HepG2 (cell line): Measurements from ENCODE around the gene ADAMTSL3. TPM values are rescaled to one million over a fixed set of nuclear protein-coding genes. Genes with fewer than 3 reads are reported as not detected.
A peak's percentile ranks its signal among the peaks of the same experiment; 100 is the strongest.

Source experiments
- ATAC-seq: fragments of 200-7000 bp; cut with Tn5 transposase; 3 replicates; pipeline ENCODE4 v1.9.1; 2020; ENCODE audit warnings: mild to moderate bottlenecking, moderate library complexity
- BruUV-seq: library from RNA; stranded (reverse); fragments of 400-500 nt; replicated peaks from 2 replicates; lab custom pipeline; 2021; lab: Mats Ljungman, UMichigan
- CTCF ChIA-PET: fragments of 300-600 bp; formaldehyde crosslinking; extraction: SDS; loops from one replicate; lab custom pipeline; 2021; ENCODE audit warnings: low total read pairs, inconsistent platforms, low intra/inter-chr PET ratio; lab: Yijun Ruan, JAX
- POLR2A ChIA-PET: fragments of 350-600 bp; sonication (Branson Sonifier 250); formaldehyde crosslinking; loops from one replicate; lab custom pipeline; 2020; ENCODE audit warnings: antibody characterized with exemption, inconsistent platforms; lab: Yijun Ruan, JAX
- DNase-seq: peaks from one replicate; pipeline ENCODE4 v3.0.0-alpha.2; 2015; ENCODE audit warnings: low spot score
- FAIRE-seq: peaks from 3 replicates; lab custom pipeline; 2011; peaks lifted over from hg19 to GRCh38; lab: Jason Lieb, UNC
- H2AFZ ChIP-seq: one replicate; pipeline ENCODE4 v1.6.1; 2011; ENCODE audit warnings: low read length, inconsistent platforms
- H3K27ac ChIP-seq: fragments of 300-600 bp; 3 replicates; pipeline ENCODE4 v1.8.0; 2011; ENCODE audit warnings: mixed run types, mild to moderate bottlenecking, mixed read lengths, low read length, inconsistent platforms; ENCODE audit not compliant: insufficient read depth; ENCODE audit errors: extremely low read length
- H3K27me3 ChIP-seq, 2 experiments: fragments of 200-600 bp in 1 of 2; 2 replicates in 1 of 2; 3 replicates in 1 of 2; pipeline versions ENCODE4 v1.6.0 to v1.8.0; 2011; ENCODE audit warnings: low read length in 2 of 2, mild to moderate bottlenecking in 2 of 2, moderate library complexity in 2 of 2, inconsistent platforms in 1 of 2; ENCODE audit not compliant: insufficient read depth in 2 of 2, control insufficient read depth in 1 of 2
- H3K36me3 ChIP-seq, 2 experiments: fragments of 200-600 bp in 1 of 2; replicated peaks in 1 of 2; 2 replicates in 1 of 2; 3 replicates in 1 of 2; pipeline versions ENCODE4 v1.5.1 to v1.8.0; 2011; ENCODE audit warnings: low read length in 2 of 2, inconsistent platforms in 1 of 2; ENCODE audit not compliant: insufficient read depth in 2 of 2, control insufficient read depth in 1 of 2
- H3K4me1 ChIP-seq: 2 replicates; pipeline ENCODE4 v1.5.1; 2012; ENCODE audit warnings: low read length, inconsistent platforms; ENCODE audit not compliant: insufficient read depth
- H3K4me2 ChIP-seq: 2 replicates; pipeline ENCODE4 v1.6.0; 2011; ENCODE audit warnings: low read depth, low read length, inconsistent platforms
- H3K4me3 ChIP-seq, 3 experiments: fragments of 200-600 bp in 1 of 3; sonication (generic), shearing (Covaris generic) in 1 of 3; replicated peaks in 1 of 3; 2 replicates each; pipeline ENCODE4 v1.5.1; 2011 to 2016; ENCODE audit warnings: low read length in 3 of 3, inconsistent platforms in 2 of 3, low read depth in 2 of 3, mild to moderate bottlenecking in 2 of 3, control low read depth in 1 of 3, mixed read lengths in 1 of 3; ENCODE audit not compliant: insufficient read depth in 1 of 3
- H3K79me2 ChIP-seq: one replicate; pipeline ENCODE4 v1.6.1; 2011; ENCODE audit warnings: low read length, inconsistent platforms; ENCODE audit not compliant: insufficient read depth
- H3K9ac ChIP-seq: 2 replicates; pipeline ENCODE4 v1.6.0; 2011; ENCODE audit warnings: mild to moderate bottlenecking, low read depth, low read length, inconsistent platforms; ENCODE audit not compliant: insufficient read depth
- H3K9me3 ChIP-seq: 2 replicates; pipeline ENCODE4 v1.5.1; 2012; ENCODE audit warnings: mild to moderate bottlenecking, low read length
- H4K20me1 ChIP-seq: 2 replicates; pipeline ENCODE4 v1.6.0; 2011; ENCODE audit warnings: inconsistent platforms, mild to moderate bottlenecking, low read length, moderate library complexity; ENCODE audit not compliant: insufficient read depth
- ARHGAP35 ChIP-seq: sonication (generic); formaldehyde crosslinking; IDR thresholded peaks from 2 replicates; pipeline ENCODE4 v1.9.0; 2022; ENCODE audit warnings: mild to moderate bottlenecking, inconsistent platforms, moderate library complexity, missing genetic modification reagents, borderline replicate concordance
- CEBPB ChIP-seq: IDR thresholded peaks from 2 replicates; pipeline ENCODE4 v1.6.1; 2011; ENCODE audit warnings: low read depth, low read length, improper control_type of control experiment, borderline replicate concordance
- DPF2 ChIP-seq: sonication (generic); formaldehyde crosslinking; IDR thresholded peaks from 2 replicates; pipeline ENCODE4 v1.4.0; 2020; ENCODE audit warnings: mild to moderate bottlenecking, low read depth, missing genetic modification reagents, borderline replicate concordance
- NR2F6 ChIP-seq, 2 experiments: IDR thresholded peaks; 2 replicates each; pipeline ENCODE4 v1.6.1; 2016; ENCODE audit warnings: antibody characterized with exemption in 1 of 2, mild to moderate bottlenecking in 1 of 2
- PREB ChIP-seq: sonication (generic); formaldehyde crosslinking; IDR thresholded peaks from 2 replicates; pipeline ENCODE4 v1.4.0; 2020; ENCODE audit warnings: missing genetic modification reagents
- RBFOX2 ChIP-seq: fragments of 200-400 bp; formaldehyde crosslinking; IDR thresholded peaks from 2 replicates; pipeline ENCODE4 v1.6.1; 2017; ENCODE audit warnings: low read depth, mild to moderate bottlenecking, low read length
- ZNF121 ChIP-seq: sonication (generic); formaldehyde crosslinking; IDR thresholded peaks from 2 replicates; pipeline ENCODE4 v1.5.0; 2020; ENCODE audit warnings: mild to moderate bottlenecking, missing genetic modification reagents
- ZNF503 ChIP-seq: sonication (generic); formaldehyde crosslinking; IDR thresholded peaks from 2 replicates; pipeline ENCODE4 v1.4.0; 2020; ENCODE audit warnings: missing genetic modification reagents
- ZNF547 ChIP-seq: sonication (generic); formaldehyde crosslinking; IDR thresholded peaks from 2 replicates; pipeline ENCODE4 v1.5.1; 2020; ENCODE audit warnings: mild to moderate bottlenecking, missing genetic modification reagents
- ZNF709 ChIP-seq: sonication (generic); formaldehyde crosslinking; IDR thresholded peaks from 2 replicates; pipeline ENCODE4 v1.5.0; 2020; ENCODE audit warnings: mild to moderate bottlenecking, missing genetic modification reagents
- WGBS: methylation state at CpG from one replicate; pipeline ENCODE4 v1.1.6; 2017; ENCODE audit warnings: low lambda C conversion rate; 5-methylcytosine and 5-hydroxymethylcytosine counted together
- in situ Hi-C: cut with HindIII; loops from 2 replicates; pipeline ENCODE4 v1.10.0; 2017; ENCODE audit warnings: low pct_unique_long_range_greater_than_20kb; ENCODE audit not compliant: extremely low pct_ligation_motif_present
- intact Hi-C: fragments of 100-400 bp; cut with micrococcal nuclease; formaldehyde crosslinking; loops from one replicate; pipeline ENCODE4 v1.10.0; 2022; ENCODE audit not compliant: unreplicated experiment
- polyA plus RNA-seq, 8 experiments: library from polyadenylated mRNA; depleted of rRNA in 3 of 8; stranded (reverse) in 7 of 8; unstranded in 1 of 8; fragments of >200 nt; fragmentation: Illumina TruSeq in 4 of 8; extraction: Trizol in 4 of 8; gene quantifications; 2 replicates each; pipeline versions ENCODE4 v1.2.1 to v1.2.3, GENCODE V29; 2011 to 2016; ENCODE audit warnings: low read depth in 4 of 8, missing spikeins in 1 of 8, mixed read lengths in 1 of 8; ENCODE audit not compliant: insufficient read depth in 1 of 8
- total RNA-seq, 5 experiments: library from RNA; depleted of rRNA; stranded (reverse); fragments of >200 nt; fragmentation: Illumina TruSeq; extraction: Trizol; gene quantifications; 2 replicates each; pipeline ENCODE4 v1.2.3, GENCODE V29; 2016; ENCODE audit warnings: low read depth in 1 of 5

Gene ADAMTSL3
- total and polyA plus RNA-seq, 2 of the 13 experiments (the other 11 are each of a cell fraction or from before 2014, with no cell fraction given) = 0.04 to 0.09 TPM

GRCh38 chr15:83911345-83911744 is 257.4 kb downstream of the ADAMTSL3 start (continued):
- no peak for TF ChIP-seq PREB
- no peak for TF ChIP-seq RBFOX2
- TF ChIP-seq ARHGAP35 (CRISPR knock-in tag) = no peak
- no peak for TF ChIP-seq ZNF547 (CRISPR knock-in tag)
- no peak for TF ChIP-seq NR2F6 (IDR thresholded peaks at IDR 0.05)
- no peak for TF ChIP-seq NR2F6 (CRISPR knock-in tag; IDR thresholded peaks at IDR 0.05)
- no peak for TF ChIP-seq ZNF121 (CRISPR knock-in tag)
- no peak for TF ChIP-seq ZNF709
- no peak for TF ChIP-seq ZNF503

- Histone ChIP-seq H4K20me1 (no peaks in the 10 kb centered on the region), H3K36me3 (no peaks in the 10 kb centered on the region), H3K4me1 (no peaks in the 10 kb centered on the region), H3K4me3 (no peak overlapping the region), H3K27me3 (no peaks in the 10 kb centered on the region), H2AFZ (no peak overlapping the region), H3K27ac (no peak overlapping the region), H3K4me2 (no peak overlapping the region), H3K9me3 (no peaks in the 10 kb centered on the region), H3K79me2 (no peaks in the 10 kb centered on the region), H3K9ac (no peak overlapping the region)
- ChIA-PET CTCF (no interaction called here), POLR2A (no interaction called here)
- 24% methylated on average over 2 of the region's 2 CpGs for WGBS
- DNase-seq (no peak), ATAC-seq (no peak), FAIRE-seq (no peak)
- in situ Hi-C loops (no loop called here), intact Hi-C loops (no loop called here)
- BruUV-seq = no TSS peak
- no peak for TF ChIP-seq DPF2
- peak; percentile 6; the same call in 1 of the 2 replicates for TF ChIP-seq CEBPB
Measured at GRCh38 chr15:83912343-83912742, 258.4 kb downstream of the ADAMTSL3 start.
